ENCODE measurements around the gene TTR. TPM values are rescaled to one million over a fixed set of nuclear protein-coding genes. Genes with fewer than 3 reads are reported as not detected.
A peak's percentile ranks its signal among the peaks of the same experiment; 100 is the strongest.

Gene TTR
- total RNA-seq, 1 donor from 2014 or later = not detected

- no peak for DNase-seq (ENCODE audit: low read depth)
- no peaks in the 10 kb centered on the region for H3K36me3 ChIP-seq (ENCODE audit: control insufficient read depth, insufficient read depth, low read length)
- no peak for TF ChIP-seq CTCF (IDR thresholded peaks at IDR 0.05; ENCODE audit: insufficient read depth, low read length, severe bottlenecking)
- H3K27me3 ChIP-seq (ENCODE audit: control insufficient read depth, insufficient read depth, low read length) = no peaks in the 10 kb centered on the region
- FAIRE-seq = no peak
- H3K4me3 ChIP-seq (ENCODE audit: low read depth, low read length) = no peak overlapping the region
Measured at GRCh38 chr18:31636387-31636786, 44.7 kb downstream of the TTR start.

- no peak for DNase-seq (ENCODE audit: low read depth)
- TF ChIP-seq CTCF (IDR thresholded peaks at IDR 0.05; ENCODE audit: insufficient read depth, low read length, severe bottlenecking) = no peak
- H3K27me3 ChIP-seq (ENCODE audit: control insufficient read depth, insufficient read depth, low read length) = no peaks in the 10 kb centered on the region
- FAIRE-seq = no peak
- H3K4me3 ChIP-seq (ENCODE audit: low read depth, low read length) = no peak overlapping the region
- no peaks in the 10 kb centered on the region for H3K36me3 ChIP-seq (ENCODE audit: control insufficient read depth, insufficient read depth, low read length)
Measured at GRCh38 chr18:31637445-31637844, 45.8 kb downstream of the TTR start.

GRCh38 chr18:31643003-31643402 is 51.3 kb downstream of the TTR start:
- Histone ChIP-seq H3K36me3 (ENCODE audit: control insufficient read depth, insufficient read depth, low read length) (no peaks in the 10 kb centered on the region), H3K27me3 (ENCODE audit: control insufficient read depth, insufficient read depth, low read length) (no peaks in the 10 kb centered on the region), H3K4me3 (ENCODE audit: low read depth, low read length) (no peak overlapping the region)
- DNase-seq (ENCODE audit: low read depth) (peak; percentile 74), FAIRE-seq (no peak)
- TF ChIP-seq CTCF (IDR thresholded peaks at IDR 0.05; ENCODE audit: insufficient read depth, low read length, severe bottlenecking) = no peak

GRCh38 chr18:31645411-31645810 is 53.7 kb downstream of the TTR start:
- FAIRE-seq = no peak
- TF ChIP-seq CTCF (IDR thresholded peaks at IDR 0.05; ENCODE audit: insufficient read depth, low read length, severe bottlenecking) = no peak

GRCh38 chr18:31646332-31647126 is 54.9 kb downstream of the TTR start:
- Histone ChIP-seq H3K27me3 (ENCODE audit: control insufficient read depth, insufficient read depth, low read length) (no peaks in the 10 kb centered on the region), H3K4me3 (ENCODE audit: low read depth, low read length) (no peak overlapping the region), H3K36me3 (ENCODE audit: control insufficient read depth, insufficient read depth, low read length) (no peaks in the 10 kb centered on the region)
- DNase-seq (ENCODE audit: low read depth) (no peak), FAIRE-seq (no peak)
- no peak for TF ChIP-seq CTCF (IDR thresholded peaks at IDR 0.05; ENCODE audit: insufficient read depth, low read length, severe bottlenecking)

More at GRCh38 chr18:31645411-31645810, 53.7 kb downstream of the TTR start:
- no peak overlapping the region for H3K4me3 ChIP-seq (ENCODE audit: low read depth, low read length)
- no peaks in the 10 kb centered on the region for H3K36me3 ChIP-seq (ENCODE audit: control insufficient read depth, insufficient read depth, low read length)
- no peak for DNase-seq (ENCODE audit: low read depth)
- no peaks in the 10 kb centered on the region for H3K27me3 ChIP-seq (ENCODE audit: control insufficient read depth, insufficient read depth, low read length)
